ENCODE data around the gene DDAH2.

- TF ChIP-seq CTCF (IDR thresholded peaks at IDR 0.05 in 2 of 3, conservative IDR thresholded peaks at IDR 0.05 in 1 of 3; ENCODE audit: borderline replicate concordance in 1 of 3, insufficient read depth in 1 of 3, low read depth in 2 of 3, low read length in 2 of 3), result no peak
- TF ChIP-seq, protein P1, sequence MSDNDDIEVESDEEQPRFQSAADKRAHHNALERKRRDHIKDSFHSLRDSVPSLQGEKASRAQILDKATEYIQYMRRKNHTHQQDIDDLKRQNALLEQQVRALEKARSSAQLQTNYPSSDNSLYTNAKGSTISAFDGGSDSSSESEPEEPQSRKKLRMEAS (IDR thresholded peaks at IDR 0.05), result no peak
- TF ChIP-seq EZH2 (IDR thresholded peaks at IDR 0.05), result no peak
- TF ChIP-seq REST (IDR thresholded peaks at IDR 0.05; ENCODE audit: low read depth), result no peak
- no peak for TF ChIP-seq ZNF274 (IDR thresholded peaks at IDR 0.05; ENCODE audit: low read depth, low read length)
- no peak for TF ChIP-seq CBX3 (IDR thresholded peaks at IDR 0.05; ENCODE audit: low read depth)
- no peak for TF ChIP-seq ELF1 (IDR thresholded peaks at IDR 0.05; ENCODE audit: borderline replicate concordance, low read depth)
- TF ChIP-seq RAD21 (IDR thresholded peaks at IDR 0.05; ENCODE audit: low read depth), result no peak
- no peak for TF ChIP-seq ZBTB33 (IDR thresholded peaks at IDR 0.05; ENCODE audit: extremely low read depth, insufficient replicate concordance, low read length)
- no peak for TF ChIP-seq ATF3 (IDR thresholded peaks at IDR 0.05)
- TF ChIP-seq YY1 (IDR thresholded peaks at IDR 0.05; ENCODE audit: extremely low read depth, insufficient replicate concordance, low read depth, low read length), result no peak
- TF ChIP-seq EZH2phosphoT487 (IDR thresholded peaks at IDR 0.05; ENCODE audit: borderline replicate concordance), result no peak
These were observed 4.6 kb upstream of the DDAH2 start for GRCh38 chr6:31733734-31734133.
